CD4-positive, alpha-beta T cell treated with Interleukin-1 beta for 1 hour (primary cell): ENCODE measurements around the gene ATP8A2.
A peak's percentile ranks its signal among the peaks of the same experiment; 100 is the strongest.
"Not testable (repeated sequence)": the region's sequence is repeated elsewhere in the genome, so short reads cannot be mapped to it uniquely, and the experiment has no call there.

Experiments used
- DNase-seq, 2 donors: peaks; one replicate each; pipeline ENCODE4 v3.0.0-alpha.2; 2020 to 2022

The ATP8A2 gene

GRCh38 chr13:26053418-26053980 is 681.7 kb downstream of the ATP8A2 start:
- no peak for DNase-seq

- no peak for DNase-seq
These were observed 683.1 kb downstream of the ATP8A2 start for GRCh38 chr13:26054896-26055295.

- no peak for DNase-seq
These were observed 686.9 kb downstream of the ATP8A2 start for GRCh38 chr13:26058704-26059103.

GRCh38 chr13:26060357-26060756 is 688.6 kb downstream of the ATP8A2 start:
- DNase-seq, result no peak

GRCh38 chr13:26061256-26061655 is 689.5 kb downstream of the ATP8A2 start:
- DNase-seq, result no peak

GRCh38 chr13:26061947-26062346 is 690.2 kb downstream of the ATP8A2 start:
- DNase-seq, result no peak

GRCh38 chr13:26062853-26063444 is 691.2 kb downstream of the ATP8A2 start:
- DNase-seq, result peak; percentile 28 to 56

- DNase-seq, result not testable (repeated sequence)
These were observed 694.7 kb downstream of the ATP8A2 start for GRCh38 chr13:26066492-26066891.

GRCh38 chr13:26067601-26068000 is 695.8 kb downstream of the ATP8A2 start:
- DNase-seq, result no peak

- DNase-seq, result not testable (repeated sequence)
These were observed 696.6 kb downstream of the ATP8A2 start for GRCh38 chr13:26068372-26068771.

- DNase-seq, result not testable (repeated sequence)
These were observed 697.9 kb downstream of the ATP8A2 start for GRCh38 chr13:26069642-26070041.

- DNase-seq, result no peak
These were observed 699.9 kb downstream of the ATP8A2 start for GRCh38 chr13:26071691-26072090.

- DNase-seq, result not testable (repeated sequence)
These were observed 700.6 kb downstream of the ATP8A2 start for GRCh38 chr13:26072335-26072734.

GRCh38 chr13:26074706-26075105 is 702.9 kb downstream of the ATP8A2 start:
- DNase-seq, result no peak
